ACC112 (cell line): ENCODE results near the gene RASGRP1.

Experiments used
- H2AFZ ChIP-seq: fragments of 200-600 bp; sonication (generic); one replicate; pipeline ENCODE4 v1.6.0; 2017; ENCODE audit warnings: antibody characterized with exemption, low read length; ENCODE audit not compliant: unreplicated experiment
- H3K27ac ChIP-seq: fragments of 200-600 bp; sonication (generic); 2 replicates; pipeline ENCODE4 v1.5.1; 2014; ENCODE audit warnings: low read depth, mild to moderate bottlenecking, antibody characterized with exemption, low read length, moderate library complexity
- H3K27me3 ChIP-seq: fragments of 200-600 bp; sonication (generic); 2 replicates; pipeline ENCODE4 v1.6.1; 2014; ENCODE audit warnings: mild to moderate bottlenecking, antibody characterized with exemption, low read length, moderate library complexity, mixed read lengths; ENCODE audit not compliant: insufficient read depth
- H3K36me3 ChIP-seq: fragments of 200-600 bp; sonication (generic); 2 replicates; pipeline ENCODE4 v1.6.1; 2016; ENCODE audit warnings: mild to moderate bottlenecking, antibody characterized with exemption, low read length, moderate library complexity, mixed read lengths; ENCODE audit not compliant: insufficient read depth
- H3K4me1 ChIP-seq: fragments of 200-600 bp; sonication (generic); one replicate; pipeline ENCODE4 v1.6.1; 2016; ENCODE audit warnings: low read length, mixed read lengths; ENCODE audit not compliant: insufficient read depth, unreplicated experiment, control insufficient read depth
- H3K4me3 ChIP-seq: fragments of 200-600 bp; sonication (generic); 2 replicates; pipeline ENCODE4 v1.5.1; 2014; ENCODE audit warnings: mild to moderate bottlenecking, low read depth, low read length
- H3K79me2 ChIP-seq: fragments of 200-600 bp; sonication (generic); one replicate; pipeline ENCODE4 v1.6.0; 2016; ENCODE audit warnings: low read length; ENCODE audit not compliant: control insufficient read depth, unreplicated experiment, insufficient read depth

The RASGRP1 gene

DNA sequence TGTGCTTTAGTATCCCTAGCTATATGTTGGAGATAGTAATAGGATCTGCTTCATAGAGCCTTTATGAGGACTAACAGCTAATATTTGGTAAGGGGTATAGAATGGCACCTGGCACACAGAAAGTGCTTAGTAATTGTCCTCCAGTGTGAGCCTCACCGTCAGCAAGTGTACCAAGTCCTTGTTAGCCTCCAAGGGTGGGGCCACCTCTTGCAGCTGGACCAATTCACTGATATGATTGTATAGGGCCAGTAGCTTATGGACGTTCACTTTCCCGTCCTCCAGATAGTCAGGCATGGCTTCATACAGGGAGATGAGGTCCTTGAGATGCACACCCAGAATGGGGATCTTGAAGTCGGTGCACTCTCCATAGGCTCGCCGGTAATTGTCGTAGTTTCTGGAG is 57.0 kb downstream of the RASGRP1 start:
- Histone ChIP-seq H3K27ac (no peak overlapping the region), H3K27me3 (peaks cover 4% of the 10 kb centered on the region; the same call in 1 of the 2 replicates), H2AFZ (no peak overlapping the region), H3K4me3 (no peak overlapping the region), H3K36me3 (no peaks in the 10 kb centered on the region), H3K4me1 (no peaks in the 10 kb centered on the region), H3K79me2 (no peaks in the 10 kb centered on the region)

DNA sequence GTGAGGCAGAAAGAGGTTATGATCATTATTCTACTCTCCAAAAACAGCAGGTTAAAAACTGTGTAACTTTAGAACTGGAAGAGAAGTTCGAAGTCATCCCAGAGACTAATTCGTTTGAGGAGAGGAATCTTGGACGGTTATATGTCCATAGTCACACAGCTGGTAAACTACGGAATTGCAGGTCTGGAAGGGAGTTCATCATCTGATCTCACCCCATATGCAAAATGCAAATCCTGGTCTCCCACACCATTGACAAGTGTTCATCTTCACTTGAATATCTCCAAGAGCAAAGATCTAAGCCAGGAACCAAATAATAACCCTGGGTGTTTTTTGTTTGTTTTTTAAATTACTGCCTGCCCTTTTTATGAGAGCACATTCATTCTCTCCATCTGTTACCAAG is 57.6 kb downstream of the RASGRP1 start:
- Histone ChIP-seq H3K36me3 (no peaks in the 10 kb centered on the region), H2AFZ (no peak overlapping the region), H3K27ac (no peak overlapping the region), H3K27me3 (no peaks in the 10 kb centered on the region), H3K4me3 (no peak overlapping the region), H3K79me2 (no peaks in the 10 kb centered on the region), H3K4me1 (no peaks in the 10 kb centered on the region)

DNA sequence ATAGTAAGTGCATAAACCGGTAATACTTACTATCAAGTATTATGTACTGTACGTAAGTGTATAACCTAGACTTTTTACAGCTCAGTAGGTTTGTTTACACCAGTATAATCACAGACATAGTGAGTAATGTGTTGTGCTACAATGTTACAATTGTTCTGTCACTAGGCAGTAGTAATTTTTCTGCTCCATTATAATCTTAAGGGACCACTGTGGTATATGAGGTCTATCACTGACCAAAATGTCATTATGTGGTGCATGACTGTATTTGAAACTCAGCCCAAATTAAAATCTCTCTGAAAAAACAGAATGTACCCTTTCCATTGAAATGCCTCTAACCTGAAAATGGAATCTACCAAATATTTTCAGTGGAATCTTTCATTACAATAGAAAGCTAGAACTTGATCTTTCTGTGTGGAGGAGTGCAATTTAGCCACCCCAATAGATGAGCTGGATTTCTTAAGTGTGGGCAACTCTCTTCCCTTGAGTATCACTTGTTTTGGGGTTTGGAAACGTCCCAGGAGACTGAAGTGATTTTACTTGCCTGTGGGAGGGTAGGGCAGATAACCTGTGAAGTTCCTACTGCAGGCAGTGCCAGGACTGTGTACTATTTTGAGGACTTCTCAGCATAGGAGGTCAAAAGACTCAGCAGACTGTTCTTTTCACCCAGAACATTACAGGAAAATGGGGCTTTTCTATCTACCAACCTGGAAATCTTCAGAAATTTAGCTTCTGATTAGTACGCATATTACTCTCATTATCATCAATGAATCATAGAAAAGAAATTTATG is 59.7 kb downstream of the RASGRP1 start:
- Histone ChIP-seq H3K79me2 (no peaks in the 10 kb centered on the region), H3K36me3 (no peaks in the 10 kb centered on the region), H3K4me1 (no peaks in the 10 kb centered on the region)

DNA sequence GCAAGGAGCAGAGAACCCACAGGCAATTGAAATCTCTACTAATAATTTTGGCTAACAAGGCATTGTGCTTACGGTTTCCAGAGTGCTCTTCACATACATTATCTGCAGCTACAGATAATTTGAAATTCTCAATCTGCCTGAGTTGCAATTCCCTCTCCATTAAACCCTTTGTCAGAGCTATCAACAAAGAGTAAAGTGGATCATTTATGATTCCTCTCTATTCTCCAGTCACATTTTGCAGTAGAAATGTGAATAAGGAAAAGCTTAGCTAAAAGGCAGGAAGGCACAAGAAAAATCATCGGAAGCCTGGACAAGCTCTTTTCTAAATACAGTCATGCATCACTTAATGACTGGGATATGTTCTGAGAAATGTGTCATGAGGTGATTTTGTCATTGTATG is 61.1 kb downstream of the RASGRP1 start:
- Histone ChIP-seq H3K4me1 (no peaks in the 10 kb centered on the region), H3K27ac (no peak overlapping the region), H3K4me3 (no peak overlapping the region), H3K79me2 (no peaks in the 10 kb centered on the region), H3K27me3 (no peaks in the 10 kb centered on the region), H2AFZ (no peak overlapping the region), H3K36me3 (no peaks in the 10 kb centered on the region)

More for the DNA sequence above, 59.7 kb downstream of the RASGRP1 start:
- no peaks in the 10 kb centered on the region for H3K27me3 ChIP-seq
- H3K4me3 ChIP-seq, result no peak overlapping the region
- no peak overlapping the region for H2AFZ ChIP-seq
- H3K27ac ChIP-seq, result no peak overlapping the region

DNA sequence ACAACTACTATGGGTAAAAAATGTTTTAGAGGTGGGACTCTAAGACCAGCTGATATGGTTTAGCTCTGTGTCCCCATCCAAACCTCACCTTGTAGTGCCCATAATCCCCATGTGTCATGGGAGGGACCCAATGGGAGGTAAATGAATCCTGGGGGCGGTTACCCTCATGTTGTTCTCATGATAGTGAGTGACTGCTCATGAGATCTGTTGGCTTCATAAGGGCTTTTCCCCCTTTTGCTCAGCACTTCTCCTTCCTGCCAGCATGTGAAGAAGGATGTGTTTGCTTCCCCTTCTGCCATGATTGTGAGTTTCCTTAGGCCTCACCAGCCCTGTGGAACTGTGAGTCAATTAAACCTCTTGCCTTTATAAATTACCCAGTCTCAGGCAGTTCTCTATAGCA is 65.0 kb downstream of the RASGRP1 start:
- Histone ChIP-seq H3K27ac (no peak overlapping the region), H3K36me3 (no peaks in the 10 kb centered on the region), H2AFZ (no peak overlapping the region), H3K4me3 (no peak overlapping the region), H3K79me2 (no peaks in the 10 kb centered on the region), H3K27me3 (no peaks in the 10 kb centered on the region), H3K4me1 (no peaks in the 10 kb centered on the region)

DNA sequence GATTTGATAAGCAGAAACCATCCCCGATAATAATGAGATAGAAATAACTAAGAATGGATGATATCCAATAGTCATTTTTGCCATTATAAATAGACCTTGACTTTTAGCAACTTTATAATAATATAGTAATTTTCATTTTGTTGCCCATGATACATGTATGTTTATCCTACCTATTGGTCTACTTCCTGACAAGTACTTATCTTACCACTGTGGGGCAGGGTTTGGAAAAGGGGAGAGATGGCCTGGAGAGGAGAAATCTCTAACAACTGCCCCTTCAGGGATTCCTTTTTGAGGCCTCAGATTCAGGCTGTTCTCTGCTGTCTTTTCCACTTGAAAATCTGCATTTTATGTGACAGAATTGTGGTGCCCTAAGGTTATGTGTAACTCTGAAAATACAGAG is 68.5 kb downstream of the RASGRP1 start:
- Histone ChIP-seq H3K79me2 (no peaks in the 10 kb centered on the region), H3K4me3 (no peak overlapping the region), H3K27ac (no peak overlapping the region), H2AFZ (no peak overlapping the region), H3K4me1 (peaks cover under 1% of the 10 kb centered on the region), H3K36me3 (no peaks in the 10 kb centered on the region), H3K27me3 (no peaks in the 10 kb centered on the region)

DNA sequence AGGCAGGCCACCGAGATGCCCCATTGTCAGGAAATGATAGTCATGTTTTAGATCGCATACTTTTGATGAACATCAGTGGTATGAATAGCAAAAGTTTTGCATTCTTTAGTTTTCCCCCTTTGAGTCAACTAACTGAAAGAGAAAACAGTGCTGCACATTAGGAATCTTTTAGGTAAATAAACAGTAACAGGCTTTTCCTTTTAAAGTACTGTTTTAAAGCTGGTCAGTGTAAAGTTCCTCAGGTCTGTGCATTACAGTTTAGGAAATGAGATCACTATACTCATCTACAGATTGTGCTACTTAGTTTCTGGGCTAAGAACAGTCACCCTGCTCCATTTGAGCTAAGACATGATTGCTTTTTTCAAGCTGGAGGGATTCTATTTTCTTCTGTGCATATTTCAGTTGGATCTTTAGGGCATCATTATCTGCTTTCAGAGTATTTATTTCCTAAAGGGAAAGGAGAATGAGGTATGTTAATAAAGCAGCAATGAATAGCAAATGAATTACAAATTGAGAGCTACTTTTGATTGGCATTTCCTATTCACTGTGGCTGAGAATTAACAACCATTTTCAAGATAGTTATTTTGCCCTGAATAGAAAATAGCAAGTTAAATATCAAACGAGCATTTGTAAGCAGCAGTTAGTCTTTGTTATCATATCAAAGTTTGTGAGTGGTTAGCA is 74.2 kb downstream of the RASGRP1 start:
- Histone ChIP-seq H3K36me3 (no peaks in the 10 kb centered on the region), H2AFZ (no peak overlapping the region), H3K27me3 (no peaks in the 10 kb centered on the region), H3K4me3 (no peak overlapping the region), H3K79me2 (no peaks in the 10 kb centered on the region), H3K4me1 (peaks cover 19% of the 10 kb centered on the region), H3K27ac (peak overlapping the region; percentile 49)

DNA sequence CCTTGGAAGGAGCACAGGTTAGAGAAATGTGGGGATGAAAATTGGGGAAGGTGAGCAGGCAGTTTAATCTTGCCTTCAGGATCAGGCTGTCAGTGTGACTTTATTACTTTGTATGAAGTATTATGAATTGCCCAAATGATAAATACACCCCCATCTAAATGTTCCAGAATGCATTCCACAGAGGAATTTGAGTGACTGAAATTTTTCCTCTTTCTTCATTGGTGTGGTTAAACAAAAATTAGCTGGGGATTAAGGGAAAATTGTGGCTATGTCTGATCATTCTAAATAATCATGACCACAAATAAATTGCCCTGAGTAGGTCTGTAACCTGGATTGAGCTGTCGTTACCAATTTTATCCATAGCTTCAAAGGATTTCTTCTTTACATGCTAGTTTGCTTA is 77.2 kb downstream of the RASGRP1 start:
- no peaks in the 10 kb centered on the region for H3K27me3 ChIP-seq
- no peaks in the 10 kb centered on the region for H3K36me3 ChIP-seq
- no peak overlapping the region for H3K4me3 ChIP-seq
- H3K4me1 ChIP-seq, result peaks cover 19% of the 10 kb centered on the region
- no peaks in the 10 kb centered on the region for H3K79me2 ChIP-seq
- H3K27ac ChIP-seq, result no peak overlapping the region
- no peak overlapping the region for H2AFZ ChIP-seq

DNA sequence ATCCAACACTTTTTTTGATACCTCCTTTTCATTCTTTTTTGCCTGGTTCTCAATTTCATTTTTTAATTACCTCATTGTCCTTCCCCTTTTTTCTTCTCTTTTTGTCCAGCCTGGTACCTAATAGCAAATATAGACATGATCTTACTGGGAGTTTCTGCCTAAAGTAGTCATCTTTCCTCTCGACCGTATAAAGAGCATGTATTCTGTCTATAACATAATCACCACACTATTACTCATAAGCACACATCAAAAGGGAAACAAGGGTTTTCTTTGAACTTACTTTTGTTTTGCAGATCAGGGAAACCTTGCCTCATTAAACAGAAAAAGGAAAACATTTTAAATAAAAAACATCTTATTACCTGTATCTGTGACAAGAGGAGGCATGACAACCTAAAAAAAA is 77.7 kb downstream of the RASGRP1 start:
- H3K27me3 ChIP-seq, result no peaks in the 10 kb centered on the region
- no peak overlapping the region for H3K27ac ChIP-seq
- no peaks in the 10 kb centered on the region for H3K36me3 ChIP-seq
- peaks cover 19% of the 10 kb centered on the region for H3K4me1 ChIP-seq
- H3K4me3 ChIP-seq, result no peak overlapping the region
- H2AFZ ChIP-seq, result no peak overlapping the region
- no peaks in the 10 kb centered on the region for H3K79me2 ChIP-seq

DNA sequence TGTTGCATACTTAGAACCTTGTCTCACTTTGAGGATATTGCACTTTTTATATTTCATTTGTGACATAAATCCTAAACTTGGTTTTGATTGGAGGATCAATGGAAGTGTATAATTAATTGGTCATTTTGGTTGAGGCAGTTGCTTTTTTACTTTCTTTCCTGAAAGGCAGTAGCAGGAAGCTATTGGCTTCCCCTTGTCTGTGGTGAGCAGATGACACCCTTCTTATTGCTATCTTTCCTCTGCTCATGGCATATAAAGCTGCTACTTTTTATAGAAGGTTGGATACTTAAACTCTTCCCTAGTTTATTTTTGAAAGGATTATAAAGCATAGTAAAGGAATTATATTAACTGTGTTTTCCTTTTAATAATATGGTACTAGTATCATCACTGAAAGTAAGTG is 82.0 kb downstream of the RASGRP1 start:
- peaks cover 10% of the 10 kb centered on the region for H3K4me1 ChIP-seq
- H3K4me3 ChIP-seq, result no peak overlapping the region
- no peak overlapping the region for H3K27ac ChIP-seq
- H3K79me2 ChIP-seq, result no peaks in the 10 kb centered on the region
- no peaks in the 10 kb centered on the region for H3K36me3 ChIP-seq
- H2AFZ ChIP-seq, result no peak overlapping the region
- no peaks in the 10 kb centered on the region for H3K27me3 ChIP-seq

DNA sequence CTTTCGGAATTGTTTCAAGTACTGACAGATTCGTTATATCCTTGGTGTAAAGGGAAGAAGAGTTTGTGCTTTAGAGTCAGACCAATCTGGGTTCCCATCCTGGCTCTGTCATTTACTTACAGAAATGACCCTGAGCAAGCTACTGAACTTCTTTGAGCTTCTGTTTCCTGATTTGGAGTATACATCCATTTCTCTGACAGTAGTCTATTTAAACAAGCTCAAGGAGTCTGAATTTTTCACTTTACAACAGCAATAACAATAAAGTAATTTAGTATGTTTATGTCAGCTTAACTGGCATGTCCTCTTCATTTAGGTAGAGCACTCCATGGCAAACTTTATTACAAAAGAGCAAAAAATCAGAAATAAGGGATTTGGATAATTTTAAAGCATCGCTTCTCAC is 82.9 kb downstream of the RASGRP1 start:
- H3K4me1 ChIP-seq, result peaks cover 10% of the 10 kb centered on the region
- H3K4me3 ChIP-seq, result no peak overlapping the region
- no peak overlapping the region for H2AFZ ChIP-seq
- H3K79me2 ChIP-seq, result no peaks in the 10 kb centered on the region
- no peak overlapping the region for H3K27ac ChIP-seq
- H3K36me3 ChIP-seq, result no peaks in the 10 kb centered on the region
- no peaks in the 10 kb centered on the region for H3K27me3 ChIP-seq
